Measurements from ENCODE around the gene G6PC3.

Gene G6PC3

GRCh38 chr17:44076716-44077594 lies 6.4 kb downstream of the G6PC3 start:
- DNase-seq (ENCODE audit: insufficient read length) (no peak), FAIRE-seq (no peak)
- TF ChIP-seq POLR2AphosphoS5 (IDR thresholded peaks at IDR 0.05; ENCODE audit: low read depth, low read length) (no peak), TAF1 (IDR thresholded peaks at IDR 0.05; ENCODE audit: borderline replicate concordance, low read depth, low read length) (no peak), POLR2A (IDR thresholded peaks at IDR 0.05; ENCODE audit: low read depth, low read length) (no peak)

DNA sequence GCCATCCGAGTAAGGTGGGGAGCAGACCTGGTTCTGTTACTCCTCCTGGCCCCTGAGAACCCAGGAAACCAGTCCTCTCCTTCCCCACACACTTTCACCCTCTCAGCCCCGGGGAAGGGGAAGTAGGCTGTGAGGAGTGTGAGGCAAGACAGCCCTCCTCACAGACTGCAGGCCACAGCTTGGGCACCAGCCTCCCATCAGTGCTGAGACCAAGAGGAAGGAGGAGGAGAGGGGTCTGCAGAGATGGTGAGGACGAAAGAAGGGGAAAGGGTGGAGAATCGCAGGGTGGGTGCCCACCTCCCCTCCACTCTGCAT lies 7.0 kb downstream of the G6PC3 start:
- FAIRE-seq (no peak), DNase-seq (ENCODE audit: insufficient read length) (no peak)
- TF ChIP-seq POLR2AphosphoS5 (IDR thresholded peaks at IDR 0.05; ENCODE audit: low read depth, low read length) (no peak), POLR2A (IDR thresholded peaks at IDR 0.05; ENCODE audit: low read depth, low read length) (no peak), TAF1 (IDR thresholded peaks at IDR 0.05; ENCODE audit: borderline replicate concordance, low read depth, low read length) (no peak)

DNA sequence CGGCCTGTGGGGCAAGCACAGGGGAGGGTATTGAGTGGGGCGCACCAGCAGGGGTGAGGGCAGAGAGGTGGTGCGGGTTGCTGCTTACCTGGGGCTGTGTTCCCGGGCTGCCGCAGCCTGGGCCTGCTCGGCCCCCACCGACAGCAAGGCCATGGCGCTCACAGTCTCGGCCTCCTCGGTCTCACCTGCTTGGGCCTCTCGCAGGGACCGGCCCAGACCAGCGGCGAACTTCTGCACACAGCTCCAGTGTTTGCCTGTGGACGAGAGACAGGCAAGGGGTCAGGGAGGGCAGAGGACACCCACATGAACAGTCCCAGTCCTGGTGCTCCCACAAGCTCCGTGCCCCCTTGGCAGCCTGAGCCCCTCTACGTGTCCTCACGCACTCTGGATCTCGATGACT lies 7.9 kb downstream of the G6PC3 start:
- TF ChIP-seq TAF1 (IDR thresholded peaks at IDR 0.05; ENCODE audit: borderline replicate concordance, low read depth, low read length) (no peak), POLR2AphosphoS5 (IDR thresholded peaks at IDR 0.05; ENCODE audit: low read depth, low read length) (no peak), POLR2A (IDR thresholded peaks at IDR 0.05; ENCODE audit: low read depth, low read length) (no peak)
- FAIRE-seq (no peak), DNase-seq (ENCODE audit: insufficient read length) (no peak)

- TF ChIP-seq TAF1 (IDR thresholded peaks at IDR 0.05; ENCODE audit: borderline replicate concordance, low read depth, low read length) (no peak), POLR2A (IDR thresholded peaks at IDR 0.05; ENCODE audit: low read depth, low read length) (no peak), POLR2AphosphoS5 (IDR thresholded peaks at IDR 0.05; ENCODE audit: low read depth, low read length) (no peak)
- no peak for FAIRE-seq
- no peak for DNase-seq (ENCODE audit: insufficient read length)
Observed at GRCh38 chr17:44079877-44080821, 9.6 kb downstream of the G6PC3 start.

GRCh38 chr17:44081681-44082080 lies 11.1 kb downstream of the G6PC3 start:
- DNase-seq (ENCODE audit: insufficient read length) = no peak
- no peak for FAIRE-seq
- TF ChIP-seq POLR2A (IDR thresholded peaks at IDR 0.05; ENCODE audit: low read depth, low read length) (no peak), POLR2AphosphoS5 (IDR thresholded peaks at IDR 0.05; ENCODE audit: low read depth, low read length) (no peak)

GRCh38 chr17:44082256-44082927 lies 11.9 kb downstream of the G6PC3 start:
- no peak for FAIRE-seq
- no peak for TF ChIP-seq POLR2A (IDR thresholded peaks at IDR 0.05; ENCODE audit: low read depth, low read length)
- TF ChIP-seq POLR2AphosphoS5 (IDR thresholded peaks at IDR 0.05; ENCODE audit: low read depth, low read length) = no peak
- no peak for TF ChIP-seq TAF1 (IDR thresholded peaks at IDR 0.05; ENCODE audit: borderline replicate concordance, low read depth, low read length)
- DNase-seq (ENCODE audit: insufficient read length) = no peak

GRCh38 chr17:44083250-44083849 lies 12.8 kb downstream of the G6PC3 start:
- DNase-seq (ENCODE audit: insufficient read length) = no peak
- no peak for FAIRE-seq

DNA sequence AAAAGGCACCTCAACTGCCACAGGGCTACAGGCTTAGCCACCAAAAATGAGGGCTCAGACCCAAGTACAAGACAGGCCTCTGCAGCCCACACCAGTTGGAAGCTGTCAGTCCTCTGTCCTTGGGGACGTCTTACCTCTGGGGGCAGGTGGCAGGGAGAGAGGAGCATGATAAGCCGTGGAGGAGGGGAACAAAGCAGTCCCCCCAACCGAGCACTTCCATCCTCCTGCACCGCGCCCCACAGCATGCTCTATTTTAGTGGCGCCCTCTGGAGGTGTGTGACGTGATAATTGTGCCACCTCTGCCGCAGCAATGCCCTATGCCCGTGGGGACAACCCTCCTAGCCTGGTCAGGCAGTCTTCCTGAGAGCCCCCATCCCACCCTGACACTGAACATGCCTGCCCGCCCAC lies 13.6 kb downstream of the G6PC3 start:
- TF ChIP-seq POLR2A (IDR thresholded peaks at IDR 0.05; ENCODE audit: low read depth, low read length) (no peak), TAF1 (IDR thresholded peaks at IDR 0.05; ENCODE audit: borderline replicate concordance, low read depth, low read length) (no peak), POLR2AphosphoS5 (IDR thresholded peaks at IDR 0.05; ENCODE audit: low read depth, low read length) (no peak)
- FAIRE-seq (no peak), DNase-seq (ENCODE audit: insufficient read length) (no peak)

More at GRCh38 chr17:44083250-44083849, 12.8 kb downstream of the G6PC3 start:
- TF ChIP-seq POLR2AphosphoS5 (IDR thresholded peaks at IDR 0.05; ENCODE audit: low read depth, low read length) (no peak), POLR2A (IDR thresholded peaks at IDR 0.05; ENCODE audit: low read depth, low read length) (no peak), TAF1 (IDR thresholded peaks at IDR 0.05; ENCODE audit: borderline replicate concordance, low read depth, low read length) (no peak)

- TF ChIP-seq POLR2AphosphoS5 (IDR thresholded peaks at IDR 0.05; ENCODE audit: low read depth, low read length) (no peak), POLR2A (IDR thresholded peaks at IDR 0.05; ENCODE audit: low read depth, low read length) (no peak), TAF1 (IDR thresholded peaks at IDR 0.05; ENCODE audit: borderline replicate concordance, low read depth, low read length) (no peak)
- FAIRE-seq = no peak
- no peak for DNase-seq (ENCODE audit: insufficient read length)
Observed at GRCh38 chr17:44084921-44085320, 14.4 kb downstream of the G6PC3 start.

GRCh38 chr17:44085908-44086307 lies 15.4 kb downstream of the G6PC3 start:
- FAIRE-seq (no peak), DNase-seq (ENCODE audit: insufficient read length) (no peak)
- TF ChIP-seq TAF1 (IDR thresholded peaks at IDR 0.05; ENCODE audit: borderline replicate concordance, low read depth, low read length) = no peak
- no peak for TF ChIP-seq POLR2AphosphoS5 (IDR thresholded peaks at IDR 0.05; ENCODE audit: low read depth, low read length)
- no peak for TF ChIP-seq POLR2A (IDR thresholded peaks at IDR 0.05; ENCODE audit: low read depth, low read length)
